ENCODE results near the gene FBXO15.

- TF ChIP-seq CTCF (IDR thresholded peaks at IDR 0.05; ENCODE audit: low read depth, low read length) (no peak), EZH2phosphoT487 (IDR thresholded peaks at IDR 0.05; ENCODE audit: low read depth) (no peak)
These were observed 107.6 kb downstream of the FBXO15 start for GRCh38 chr18:74040008-74040407.
